ENCODE measurements around the gene SIRPB1.
"Not testable (repeated sequence)": the region's sequence is repeated elsewhere in the genome, so short reads cannot be mapped to it uniquely, and the experiment has no call there.

SIRPB1 gene

DNA sequence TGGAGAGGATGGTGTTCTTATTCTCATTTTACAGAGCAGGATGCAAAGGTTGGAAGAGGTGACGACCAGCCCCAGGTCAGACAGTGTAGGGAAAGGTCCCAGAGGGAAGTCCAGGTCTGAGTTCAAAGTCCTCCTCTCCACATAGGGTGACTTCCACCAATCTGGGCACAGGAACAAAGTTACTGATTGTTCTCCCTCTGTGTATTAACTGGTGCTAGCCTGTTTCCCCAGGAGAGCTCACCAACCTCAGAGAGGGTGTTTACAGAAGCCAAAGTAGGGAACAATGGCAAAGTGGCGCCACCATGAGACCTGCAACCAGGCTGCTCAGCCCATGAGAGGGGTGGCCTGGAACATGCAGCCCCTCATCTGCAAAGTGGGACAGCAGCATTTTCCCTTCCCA, 16.8 kb upstream of the SIRPB1 start:
- no peak for DNase-seq

GRCh38 chr20:1635291-1635979, 15.6 kb upstream of the SIRPB1 start:
- DNase-seq: no peak

DNA sequence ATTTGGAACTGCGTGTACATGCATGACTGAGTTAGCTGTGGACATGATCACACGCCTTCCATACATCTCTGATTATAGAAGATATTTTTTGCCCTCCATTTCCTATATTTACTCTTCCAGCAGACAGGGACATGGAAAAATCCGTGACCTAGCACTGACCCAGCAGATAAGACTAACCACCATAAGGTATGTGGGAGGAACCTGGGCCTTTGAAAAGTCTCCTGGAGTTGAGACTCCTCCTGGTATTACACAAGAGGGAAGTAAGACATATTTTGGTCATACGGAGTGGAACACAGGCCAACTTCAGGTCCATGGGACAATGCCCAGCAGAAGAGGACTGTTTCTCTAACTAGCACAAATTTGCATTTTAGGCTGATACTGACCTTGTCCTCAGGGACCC, 13.7 kb upstream of the SIRPB1 start:
- DNase-seq: no peak

GRCh38 chr20:1632178-1632577, 12.4 kb upstream of the SIRPB1 start:
- DNase-seq: no peak

- DNase-seq: no peak
Measured at GRCh38 chr20:1631309-1632151, 11.7 kb upstream of the SIRPB1 start.

- DNase-seq: no peak
Measured at GRCh38 chr20:1630186-1630585, 10.4 kb upstream of the SIRPB1 start.

- DNase-seq: no peak
Measured at GRCh38 chr20:1629321-1629720, 9.5 kb upstream of the SIRPB1 start.

DNA sequence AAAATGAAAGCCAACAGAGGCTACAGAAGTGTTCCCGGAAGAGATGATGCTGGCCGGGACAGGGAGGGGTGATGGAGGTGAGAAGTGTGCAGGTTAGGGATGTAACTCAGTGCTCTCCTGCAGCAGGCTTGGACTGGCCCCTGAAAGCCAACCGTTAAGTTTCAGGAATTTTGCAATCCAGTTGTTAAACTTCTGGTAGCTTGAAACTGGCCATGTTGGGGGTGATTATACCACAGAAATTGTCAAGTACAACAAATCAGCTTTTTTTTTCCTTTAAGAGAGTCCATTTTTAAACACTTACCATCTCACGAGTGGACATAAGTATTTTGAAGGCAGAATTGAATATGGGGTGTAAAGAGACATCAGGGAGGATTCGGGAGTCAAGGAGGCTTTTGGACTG, 8.8 kb upstream of the SIRPB1 start:
- DNase-seq: no peak

- no peak for DNase-seq
Measured at GRCh38 chr20:1627200-1627550, 7.4 kb upstream of the SIRPB1 start.

DNA sequence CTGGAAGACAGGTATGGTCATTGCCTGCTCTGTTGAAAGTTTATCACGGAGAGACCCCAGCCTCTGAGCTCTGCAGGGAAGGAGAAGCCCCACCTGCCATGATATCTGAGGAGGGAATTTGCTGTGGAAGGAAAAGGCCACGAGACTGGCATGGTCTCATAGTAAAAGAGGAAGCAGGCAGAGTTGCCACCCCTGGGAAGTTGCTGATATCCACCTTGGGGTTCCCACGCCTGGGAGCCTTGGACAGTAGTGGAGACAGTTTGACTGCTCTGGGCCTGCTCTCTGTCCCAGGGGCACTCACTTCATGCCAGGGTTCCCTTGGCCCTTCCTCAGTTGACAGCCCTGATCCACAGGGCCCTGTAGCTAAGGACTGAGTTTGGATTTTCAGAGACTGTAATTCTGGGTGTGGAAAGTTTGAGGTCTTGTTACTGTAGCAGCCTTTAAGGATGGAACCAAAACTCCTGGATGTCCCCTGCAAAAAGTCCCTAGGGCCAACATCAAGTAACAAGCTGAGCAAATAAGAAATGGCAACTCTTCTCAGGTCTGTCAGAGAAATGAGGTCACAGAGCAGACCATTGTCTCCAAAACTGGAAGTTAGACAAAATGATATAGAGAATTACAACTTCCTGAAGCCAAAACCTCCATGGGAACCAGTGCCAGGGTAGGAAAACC, 6.9 kb upstream of the SIRPB1 start:
- no peak for DNase-seq

DNA sequence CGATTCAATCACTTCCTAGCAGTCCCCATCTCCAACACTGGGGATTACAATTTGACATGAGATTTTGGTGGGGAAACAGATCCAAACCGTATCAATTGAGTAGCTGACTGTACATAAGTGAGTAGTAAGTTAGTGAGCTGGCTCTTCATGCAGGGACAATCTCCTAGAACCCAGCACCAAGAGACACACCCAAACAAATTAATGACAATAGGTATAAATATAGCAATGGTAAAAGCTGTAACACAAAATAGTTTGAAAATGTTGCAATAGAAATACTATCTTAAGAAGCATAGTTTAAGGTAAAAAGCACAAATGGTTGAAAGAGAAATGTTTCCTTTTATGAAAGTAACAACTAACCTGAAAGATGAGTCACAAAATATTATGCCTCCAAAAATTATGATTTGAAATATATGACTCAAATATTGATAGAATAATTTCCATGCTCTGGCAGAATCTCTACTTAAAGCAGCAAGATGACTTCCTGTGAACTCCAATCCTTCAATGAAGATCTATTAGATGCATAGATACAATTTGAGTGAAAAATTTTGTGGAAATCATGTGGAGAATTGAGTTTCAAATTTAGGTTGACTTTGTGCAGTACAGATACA, 5.4 kb upstream of the SIRPB1 start:
- no peak for DNase-seq

- DNase-seq: no peak
Measured at GRCh38 chr20:1623501-1624205, 3.8 kb upstream of the SIRPB1 start.

- DNase-seq: no peak
Measured at GRCh38 chr20:1622450-1622849, 2.6 kb upstream of the SIRPB1 start.

GRCh38 chr20:1621316-1621715, 1.5 kb upstream of the SIRPB1 start:
- DNase-seq: no peak

- DNase-seq: no peak
Measured at GRCh38 chr20:1618954-1619540, 762 bp downstream of the SIRPB1 start.

- DNase-seq: no peak
Measured at GRCh38 chr20:1618479-1618878, 1.3 kb downstream of the SIRPB1 start.

DNA sequence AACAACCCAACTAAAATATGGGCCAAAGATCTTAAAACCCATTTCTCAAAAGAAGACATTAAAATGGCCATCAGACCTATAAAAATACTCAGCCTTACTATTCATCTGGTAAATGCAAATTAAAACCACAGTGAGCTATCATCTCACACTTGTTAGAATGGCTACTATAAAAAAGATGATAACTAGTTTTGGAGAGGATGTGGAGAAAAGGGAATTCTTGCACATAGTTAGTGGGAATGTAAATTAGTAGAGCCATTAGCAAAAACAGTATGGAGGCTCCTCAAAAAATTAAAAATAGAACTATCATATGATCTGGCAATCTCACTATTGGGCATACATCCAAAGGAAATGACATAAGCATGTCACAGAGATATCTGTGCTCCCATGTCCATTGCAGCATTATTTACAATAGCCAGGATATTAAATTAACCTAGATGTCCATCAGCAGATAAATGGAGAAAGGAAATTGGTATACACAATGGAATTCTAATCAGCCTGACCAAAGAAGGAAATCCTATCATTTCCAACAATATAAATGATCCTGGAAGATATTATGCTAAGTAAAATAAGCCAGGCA, 2.9 kb downstream of the SIRPB1 start:
- no peak for DNase-seq

DNA sequence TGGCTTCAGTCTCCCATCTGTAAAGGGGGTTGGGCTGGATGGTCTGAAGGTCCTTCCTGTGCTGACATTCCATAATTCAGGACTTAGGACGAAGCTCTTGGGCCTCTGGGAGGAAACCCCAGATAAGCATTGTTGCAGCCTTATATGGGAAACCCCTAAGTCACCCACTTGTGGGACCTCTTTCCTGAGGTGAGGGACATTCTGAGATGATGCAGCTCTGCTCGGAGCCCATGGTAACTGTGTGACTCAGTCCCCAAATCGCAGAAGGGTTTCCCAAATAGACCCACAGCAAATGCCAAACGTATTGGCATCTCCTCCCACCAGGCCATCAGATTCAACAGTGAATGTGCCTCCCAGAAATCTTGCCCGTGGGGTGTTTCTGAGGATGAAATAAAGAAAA, 9.4 kb downstream of the SIRPB1 start:
- DNase-seq: not testable (repeated sequence)

DNA sequence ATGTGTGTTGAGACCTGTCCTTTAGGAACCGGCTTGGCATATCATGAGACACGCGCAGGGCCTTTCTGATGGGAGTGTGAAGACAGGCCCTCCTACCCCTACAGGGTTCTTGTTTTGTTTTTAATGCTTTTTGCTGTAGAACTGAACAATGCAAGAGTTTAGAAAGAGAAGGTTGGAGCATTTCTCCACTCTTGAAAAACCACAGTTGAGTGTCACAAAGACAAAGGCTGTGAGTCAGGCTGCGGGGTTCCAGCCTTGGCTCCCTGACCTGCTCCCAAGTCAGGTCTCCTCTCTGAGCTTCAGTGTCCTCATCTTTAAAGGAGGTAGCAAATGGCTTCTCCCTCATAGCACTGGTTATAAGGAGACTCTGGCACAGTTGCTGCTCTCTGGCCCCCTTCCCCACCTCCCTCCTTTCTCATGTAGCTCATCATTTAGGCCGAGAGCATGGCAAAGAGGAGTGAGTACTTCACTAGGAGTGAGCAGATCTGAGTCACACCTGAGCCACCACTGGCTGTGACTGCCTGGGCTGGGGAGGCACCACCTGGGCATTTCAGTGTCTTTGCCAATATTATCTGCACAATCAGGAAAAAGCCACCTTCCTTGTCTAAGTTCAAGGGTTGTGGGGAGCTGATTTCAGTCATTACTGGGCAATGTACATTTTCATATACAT, 11.0 kb downstream of the SIRPB1 start:
- not testable (repeated sequence) for DNase-seq

- DNase-seq: no peak
Measured at GRCh38 chr20:1600736-1601135, 19.1 kb downstream of the SIRPB1 start.

- DNase-seq: no peak
Measured at GRCh38 chr20:1595333-1595732, 24.5 kb downstream of the SIRPB1 start.

Data from activated gamma-delta T cell (primary cell).